ENCODE results near the gene PAQR3. TPM values are rescaled to one million over a fixed set of nuclear protein-coding genes. Genes with fewer than 3 reads are reported as not detected.
A peak's percentile ranks its signal among the peaks of the same experiment; 100 is the strongest.

Gene PAQR3
- total RNA-seq, 4 donors from 2014 or later = 15.3 to 33.2 (median 22.8) TPM

- Histone ChIP-seq H3K4me3 (peak overlapping the region; percentile 14), H3K9me3 (no peaks in the 10 kb centered on the region), H3K4me1 (no peaks in the 10 kb centered on the region), H3K27ac (peak overlapping the region; percentile 77), H3K27me3 (no peaks in the 10 kb centered on the region), H3K36me3 (no peaks in the 10 kb centered on the region)
- TF ChIP-seq POLR2A (IDR thresholded peaks at IDR 0.05) = no peak
- no peak for TF ChIP-seq CTCF (IDR thresholded peaks at IDR 0.05)
- no peak for TF ChIP-seq EP300 (IDR thresholded peaks at IDR 0.05)
- TF ChIP-seq POLR2AphosphoS5 (IDR thresholded peaks at IDR 0.05) = no peak
- 61% methylated on average over 1 of the region's 1 CpG for WGBS
- DNase-seq (ENCODE audit: low spot score in 2 of 2) = no peak
Observed at GRCh38 chr4:78971326-78971725, 32.1 kb upstream of the PAQR3 start.

DNA sequence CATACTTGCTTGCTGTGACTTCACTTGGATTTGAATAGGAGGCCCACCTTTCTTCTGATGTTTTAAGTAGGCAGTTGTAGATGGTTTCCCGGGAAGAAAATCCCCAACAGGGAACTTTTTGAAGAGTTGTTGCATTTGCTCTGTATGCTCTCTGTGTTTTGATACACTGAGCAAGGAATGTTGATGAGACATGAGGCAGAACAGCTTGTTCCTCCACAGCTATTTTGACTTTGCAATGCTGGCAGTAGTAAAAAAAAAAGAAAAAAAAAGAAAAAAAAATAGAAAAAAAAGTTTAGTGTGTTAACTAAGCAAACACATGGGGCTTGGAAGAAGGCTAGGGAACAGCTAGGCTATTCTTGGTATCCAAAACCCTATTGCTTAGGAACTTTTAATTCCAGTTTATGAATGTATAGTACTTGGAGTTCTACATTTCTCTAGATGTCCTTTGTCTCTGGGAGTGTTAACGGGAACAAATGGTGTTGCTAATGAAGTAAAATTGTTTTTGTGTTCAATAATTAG lies 23.4 kb upstream of the PAQR3 start:
- H3K4me3 ChIP-seq = no peak overlapping the region
- H3K27me3 ChIP-seq = no peaks in the 10 kb centered on the region
- H3K36me3 ChIP-seq = no peaks in the 10 kb centered on the region
- no peak for DNase-seq (ENCODE audit: low spot score in 2 of 2)
- WGBS = 78% methylated on average over 2 of the region's 2 CpGs
- H3K27ac ChIP-seq = peak overlapping the region; percentile 59
- no peaks in the 10 kb centered on the region for H3K9me3 ChIP-seq
- no peaks in the 10 kb centered on the region for H3K4me1 ChIP-seq
- TF ChIP-seq POLR2AphosphoS5 (IDR thresholded peaks at IDR 0.05) (no peak), CTCF (IDR thresholded peaks at IDR 0.05) (no peak), POLR2A (IDR thresholded peaks at IDR 0.05) (no peak), EP300 (IDR thresholded peaks at IDR 0.05) (no peak)

DNA sequence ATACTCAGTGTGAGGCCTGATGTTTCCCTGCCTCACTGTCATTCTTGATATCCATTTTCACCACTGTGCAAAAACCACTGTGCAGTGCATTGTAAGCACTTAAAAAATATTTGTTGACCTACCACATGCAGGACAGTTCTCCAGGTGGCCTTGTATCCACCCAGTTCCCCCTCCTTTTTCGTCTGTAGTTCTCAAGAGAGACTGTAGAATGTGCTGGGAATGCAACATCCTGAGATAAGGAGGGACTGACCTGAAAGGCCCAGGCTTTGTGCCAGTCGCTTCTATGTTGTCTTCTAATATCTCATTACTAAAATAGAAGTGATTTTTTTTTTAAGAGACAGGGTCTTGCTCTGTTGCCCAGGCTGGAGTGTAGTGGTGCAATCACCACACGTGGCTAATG lies 21.7 kb upstream of the PAQR3 start:
- no peaks in the 10 kb centered on the region for H3K27me3 ChIP-seq
- no peaks in the 10 kb centered on the region for H3K36me3 ChIP-seq
- no peaks in the 10 kb centered on the region for H3K9me3 ChIP-seq
- no peak overlapping the region for H3K4me3 ChIP-seq
- H3K4me1 ChIP-seq = no peaks in the 10 kb centered on the region
- 77% methylated on average over 3 of the region's 3 CpGs for WGBS
- no peak for DNase-seq (ENCODE audit: low spot score in 2 of 2)
- TF ChIP-seq EP300 (IDR thresholded peaks at IDR 0.05) (no peak), POLR2A (IDR thresholded peaks at IDR 0.05) (no peak), CTCF (IDR thresholded peaks at IDR 0.05) (no peak), POLR2AphosphoS5 (IDR thresholded peaks at IDR 0.05) (no peak)
- H3K27ac ChIP-seq = no peak overlapping the region

DNA sequence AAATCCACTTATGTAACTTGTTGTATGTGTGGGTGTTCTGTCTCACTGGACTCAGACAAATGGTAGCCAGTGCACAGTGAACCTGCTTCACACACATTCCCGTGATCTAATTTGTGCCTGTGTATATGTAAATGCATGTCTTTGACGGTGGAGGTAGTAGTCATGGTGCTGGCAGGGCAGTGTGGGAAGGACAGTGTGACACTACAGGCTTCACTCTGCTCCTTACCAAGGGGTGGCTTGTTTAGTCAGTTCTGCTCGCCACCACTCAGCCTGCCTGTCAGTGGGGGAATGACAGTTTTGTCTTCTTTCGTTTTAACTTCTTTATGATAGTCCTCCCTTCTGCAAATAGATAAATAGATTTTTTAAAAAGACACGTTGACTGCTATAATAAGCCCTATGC lies 17.7 kb upstream of the PAQR3 start:
- Histone ChIP-seq H3K36me3 (no peaks in the 10 kb centered on the region), H3K27me3 (no peaks in the 10 kb centered on the region), H3K27ac (no peak overlapping the region), H3K4me1 (no peaks in the 10 kb centered on the region), H3K4me3 (no peak overlapping the region), H3K9me3 (no peaks in the 10 kb centered on the region)
- 82% methylated on average over 5 of the region's 5 CpGs for WGBS
- TF ChIP-seq POLR2AphosphoS5 (IDR thresholded peaks at IDR 0.05) (no peak), CTCF (IDR thresholded peaks at IDR 0.05) (no peak), POLR2A (IDR thresholded peaks at IDR 0.05) (no peak)
- no peak for DNase-seq (ENCODE audit: low spot score in 2 of 2)

DNA sequence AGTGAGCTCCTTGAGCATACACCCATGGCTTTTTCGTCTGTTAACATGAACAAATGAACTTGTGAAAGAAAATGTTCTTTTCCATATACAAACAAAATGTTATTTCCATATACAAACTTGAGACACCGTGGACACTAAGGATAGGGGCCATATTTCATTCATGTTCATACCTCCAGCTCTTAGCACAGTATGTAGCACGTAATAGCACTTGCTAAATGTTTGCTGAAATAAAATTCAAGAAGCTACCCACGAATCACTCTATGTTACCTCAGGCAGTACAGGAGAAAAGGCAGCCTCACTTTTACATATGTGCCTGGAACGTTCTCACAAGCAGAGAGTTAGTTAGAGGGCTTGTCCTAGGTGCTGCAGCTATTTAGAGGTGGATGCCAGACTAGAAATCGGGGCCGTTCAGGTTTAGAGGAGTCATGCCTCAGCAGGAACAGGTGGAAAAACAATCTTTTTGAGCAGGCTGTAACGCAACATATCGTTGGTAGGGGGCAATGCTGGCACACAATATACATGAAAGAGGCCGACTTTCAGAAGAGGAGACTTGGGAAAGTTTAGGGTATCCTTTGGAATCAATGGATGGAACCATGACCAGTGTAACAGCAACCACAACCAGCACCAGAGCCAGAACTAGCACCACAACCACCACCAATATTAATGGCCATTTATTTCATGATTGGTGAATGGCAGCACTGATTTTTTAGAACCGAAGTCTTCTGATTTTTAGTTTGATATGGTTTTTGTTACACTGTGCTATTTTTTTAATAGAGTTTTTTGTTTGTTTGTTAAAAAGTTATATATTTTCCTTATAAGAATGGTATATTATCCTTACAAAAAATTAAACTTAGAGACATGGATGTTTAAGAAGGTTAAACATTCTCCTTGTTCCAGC lies 14.8 kb upstream of the PAQR3 start:
- H3K27me3 ChIP-seq = no peaks in the 10 kb centered on the region

More for the DNA sequence above, 14.8 kb upstream of the PAQR3 start:
- H3K27ac ChIP-seq = no peak overlapping the region
- no peak overlapping the region for H3K4me3 ChIP-seq
- H3K4me1 ChIP-seq = no peaks in the 10 kb centered on the region
- TF ChIP-seq EP300 (IDR thresholded peaks at IDR 0.05) = no peak
- no peak for TF ChIP-seq POLR2AphosphoS5 (IDR thresholded peaks at IDR 0.05)
- no peak for TF ChIP-seq POLR2A (IDR thresholded peaks at IDR 0.05)
- no peak for TF ChIP-seq CTCF (IDR thresholded peaks at IDR 0.05)
- H3K9me3 ChIP-seq = no peaks in the 10 kb centered on the region
- WGBS = 51% methylated on average over 11 of the region's 11 CpGs
- H3K36me3 ChIP-seq = no peaks in the 10 kb centered on the region
- DNase-seq (ENCODE audit: low spot score in 2 of 2) = no peak

All from suprapubic skin (tissue), 4 donors.